DMS153 (cell line): ENCODE data around the gene SH3TC1.

ENCODE experiments used
- DNase-seq: peaks from one replicate; lab custom pipeline; 2025; lab: John Stamatoyannopoulos, UW

Gene SH3TC1

GRCh38 chr4:8277356-8278008 lies 78.4 kb downstream of the SH3TC1 start:
- DNase-seq, result no peak

GRCh38 chr4:8278009-8278395 lies 78.9 kb downstream of the SH3TC1 start:
- no peak for DNase-seq

GRCh38 chr4:8278421-8279287 lies 79.6 kb downstream of the SH3TC1 start:
- DNase-seq, result no peak

GRCh38 chr4:8279321-8280157 lies 80.4 kb downstream of the SH3TC1 start:
- no peak for DNase-seq

GRCh38 chr4:8280158-8280875 lies 81.2 kb downstream of the SH3TC1 start:
- no peak for DNase-seq

- no peak for DNase-seq
Measured at GRCh38 chr4:8280876-8281440, 81.9 kb downstream of the SH3TC1 start.

- DNase-seq, result no peak
Measured at GRCh38 chr4:8281519-8282133, 82.5 kb downstream of the SH3TC1 start.

GRCh38 chr4:8282134-8282641 lies 83.1 kb downstream of the SH3TC1 start:
- DNase-seq, result no peak

GRCh38 chr4:8282742-8283141 lies 83.7 kb downstream of the SH3TC1 start:
- DNase-seq, result no peak

- DNase-seq, result no peak
Measured at GRCh38 chr4:8283161-8283560, 84.1 kb downstream of the SH3TC1 start.

GRCh38 chr4:8283631-8284121 lies 84.6 kb downstream of the SH3TC1 start:
- no peak for DNase-seq

GRCh38 chr4:8284391-8284790 lies 85.3 kb downstream of the SH3TC1 start:
- no peak for DNase-seq

- DNase-seq, result no peak
Measured at GRCh38 chr4:8285143-8285975, 86.3 kb downstream of the SH3TC1 start.

- no peak for DNase-seq
Measured at GRCh38 chr4:8285976-8286718, 87.1 kb downstream of the SH3TC1 start.

- no peak for DNase-seq
Measured at GRCh38 chr4:8286719-8287342, 87.7 kb downstream of the SH3TC1 start.

GRCh38 chr4:8287343-8288280 lies 88.5 kb downstream of the SH3TC1 start:
- no peak for DNase-seq

- DNase-seq, result no peak
Measured at GRCh38 chr4:8289151-8289750, 90.2 kb downstream of the SH3TC1 start.
